Fibroblast of pulmonary artery (primary cell): ENCODE results near the gene TLX2.

Experiments
- DNase-seq: peaks from one replicate; pipeline ENCODE4 v3.0.0-alpha.2; 2010; ENCODE audit warnings: low read depth
- H3K4me3 ChIP-seq: replicated peaks from 2 replicates; pipeline ENCODE4 v1.5.1; 2011; ENCODE audit warnings: low read depth, mild to moderate bottlenecking, control low read depth, low read length, moderate library complexity
- TF ChIP-seq, protein P1 (sequence below): IDR thresholded peaks from 2 replicates; pipeline ENCODE4 v1.5.1; 2011; ENCODE audit warnings: mild to moderate bottlenecking, control low read depth, low read length, inconsistent platforms; ENCODE audit errors: missing control alignments

The TLX2 gene

DNA sequence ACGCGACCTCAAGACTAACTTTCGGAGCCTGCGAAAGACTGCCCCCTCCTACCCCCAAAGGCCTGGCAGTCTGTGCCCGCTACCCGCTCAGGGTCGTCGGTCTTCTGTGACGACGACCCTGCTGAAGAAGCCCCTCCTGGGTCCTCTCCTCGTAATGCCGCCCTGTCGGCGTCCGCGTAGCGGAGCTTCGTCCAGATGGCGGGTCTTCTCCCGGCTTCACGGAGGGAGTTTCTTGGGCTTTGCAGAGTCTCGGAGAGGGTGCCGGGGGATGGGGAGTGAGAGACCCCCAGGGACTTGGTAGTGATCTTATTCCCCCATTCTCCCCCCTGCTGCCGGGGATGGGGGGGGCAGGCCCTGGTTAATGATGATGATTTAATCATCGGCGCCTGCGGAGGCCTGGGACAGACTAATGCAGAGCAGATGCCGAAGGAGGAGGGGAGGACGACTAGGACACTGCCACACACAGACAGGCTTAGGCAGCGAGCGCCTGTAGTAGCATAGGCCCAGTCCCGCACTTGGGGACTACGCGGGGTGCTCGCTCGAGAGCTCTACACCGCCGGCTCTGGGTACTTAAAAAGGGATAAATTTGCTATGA lies 6.2 kb upstream of the TLX2 start:
- TF ChIP-seq, protein P1, sequence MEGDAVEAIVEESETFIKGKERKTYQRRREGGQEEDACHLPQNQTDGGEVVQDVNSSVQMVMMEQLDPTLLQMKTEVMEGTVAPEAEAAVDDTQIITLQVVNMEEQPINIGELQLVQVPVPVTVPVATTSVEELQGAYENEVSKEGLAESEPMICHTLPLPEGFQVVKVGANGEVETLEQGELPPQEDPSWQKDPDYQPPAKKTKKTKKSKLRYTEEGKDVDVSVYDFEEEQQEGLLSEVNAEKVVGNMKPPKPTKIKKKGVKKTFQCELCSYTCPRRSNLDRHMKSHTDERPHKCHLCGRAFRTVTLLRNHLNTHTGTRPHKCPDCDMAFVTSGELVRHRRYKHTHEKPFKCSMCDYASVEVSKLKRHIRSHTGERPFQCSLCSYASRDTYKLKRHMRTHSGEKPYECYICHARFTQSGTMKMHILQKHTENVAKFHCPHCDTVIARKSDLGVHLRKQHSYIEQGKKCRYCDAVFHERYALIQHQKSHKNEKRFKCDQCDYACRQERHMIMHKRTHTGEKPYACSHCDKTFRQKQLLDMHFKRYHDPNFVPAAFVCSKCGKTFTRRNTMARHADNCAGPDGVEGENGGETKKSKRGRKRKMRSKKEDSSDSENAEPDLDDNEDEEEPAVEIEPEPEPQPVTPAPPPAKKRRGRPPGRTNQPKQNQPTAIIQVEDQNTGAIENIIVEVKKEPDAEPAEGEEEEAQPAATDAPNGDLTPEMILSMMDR: no peak
- peak; percentile 29 for DNase-seq
- peak overlapping the region; percentile 95 for H3K4me3 ChIP-seq

DNA sequence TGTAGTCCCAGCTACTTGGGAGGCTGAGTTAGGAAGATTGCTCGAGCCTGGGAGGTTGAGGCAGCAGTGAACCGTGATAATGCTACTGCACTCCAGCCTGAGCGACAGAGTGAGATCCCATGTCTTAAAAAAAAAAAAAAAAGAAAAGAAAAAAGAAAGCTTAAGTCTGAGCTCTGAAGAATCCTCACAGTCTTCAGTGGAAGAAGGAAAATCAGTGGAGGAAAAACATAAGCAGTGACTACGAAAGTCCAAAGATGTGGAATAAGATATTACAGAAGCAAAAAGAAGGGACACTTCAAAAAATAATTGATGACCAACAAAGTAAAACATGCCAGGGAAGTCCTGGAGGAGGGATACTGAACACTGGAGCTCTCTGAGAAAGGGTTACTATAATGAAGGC lies 4.0 kb upstream of the TLX2 start:
- H3K4me3 ChIP-seq: no peak overlapping the region
- TF ChIP-seq, protein P1: no peak
- DNase-seq: no peak

DNA sequence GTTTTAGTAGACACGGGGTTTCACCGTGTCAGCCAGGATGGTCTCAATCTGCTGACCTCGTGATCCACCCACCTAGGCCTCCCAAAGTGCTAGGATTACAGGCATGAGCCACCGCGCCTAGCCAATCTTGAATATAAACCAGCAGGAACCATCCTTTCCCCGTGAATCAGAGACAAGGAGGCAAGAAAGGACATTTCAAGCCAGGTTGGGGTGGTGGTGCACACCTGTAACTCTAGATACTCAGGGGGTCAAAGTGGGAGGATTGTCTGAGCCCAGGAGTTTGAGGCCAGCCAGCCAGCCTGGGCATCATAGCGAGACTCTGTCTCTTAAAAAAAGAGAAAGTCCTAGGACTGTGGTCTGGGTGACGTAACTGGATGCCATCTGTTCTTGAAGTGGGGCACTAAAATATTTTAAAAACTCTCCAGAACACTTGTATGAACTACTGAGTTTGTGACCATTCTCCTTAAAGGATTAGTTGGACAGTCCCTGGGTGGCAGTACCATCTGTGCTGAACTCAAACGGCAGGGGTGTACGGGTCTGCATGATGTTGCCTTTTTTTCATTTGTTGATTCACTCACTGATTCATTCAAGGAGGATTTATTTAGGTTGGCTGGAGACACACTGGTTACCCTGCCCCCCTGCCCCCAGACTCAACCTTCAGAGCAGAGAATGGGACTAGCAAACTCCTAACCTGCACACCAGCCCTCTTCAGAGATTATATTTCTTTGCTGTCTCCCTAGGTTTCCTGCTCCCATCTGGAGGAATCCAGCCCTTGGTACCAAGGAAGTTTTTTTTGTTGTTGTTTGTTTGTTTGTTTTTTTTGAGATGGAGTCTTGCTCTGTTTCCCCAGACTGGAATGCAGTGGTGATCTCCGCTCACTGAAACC lies 2.9 kb upstream of the TLX2 start:
- H3K4me3 ChIP-seq: no peak overlapping the region
- no peak for DNase-seq
- TF ChIP-seq, protein P1: no peak

DNA sequence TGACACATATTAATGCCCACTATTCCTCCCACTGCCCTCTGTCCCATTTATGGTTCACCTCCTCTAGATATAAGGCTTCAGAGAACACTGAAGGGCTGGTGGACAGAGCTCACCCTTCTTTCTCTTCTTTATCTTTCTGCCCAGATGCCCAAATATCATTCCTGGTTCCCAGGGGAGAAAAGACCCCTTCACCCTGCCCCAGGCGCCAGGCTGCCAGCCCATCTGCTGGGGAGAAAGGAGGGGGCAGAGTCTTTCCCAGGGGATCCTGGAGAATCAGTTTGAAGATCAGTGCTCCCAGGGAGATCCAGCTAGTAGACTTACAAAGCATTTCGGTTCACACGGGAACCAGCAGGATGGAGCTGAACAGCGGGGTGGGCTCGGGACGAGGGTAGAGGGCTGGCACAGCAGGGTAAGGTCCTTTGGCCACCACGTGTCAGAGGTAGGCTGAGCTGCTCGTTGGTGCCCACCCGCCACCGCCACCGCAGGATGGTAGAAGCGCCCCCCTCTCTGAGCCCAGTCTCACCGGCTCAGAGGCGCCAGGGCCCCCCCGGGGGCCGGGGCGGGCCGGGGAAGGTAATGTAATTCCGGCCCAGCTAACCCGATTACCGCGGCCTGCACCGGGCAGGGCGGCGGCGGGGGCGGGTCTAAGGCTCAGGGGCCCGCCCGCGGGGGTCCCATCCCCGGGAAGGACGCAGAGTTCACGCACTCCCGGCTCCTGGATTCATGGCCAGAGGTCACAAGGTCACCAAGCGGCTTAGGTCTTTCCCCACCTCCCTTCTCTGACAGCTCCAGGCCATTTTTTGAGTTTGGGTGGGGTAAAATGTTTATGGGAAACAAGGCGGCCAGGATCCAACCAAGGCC lies 1.3 kb upstream of the TLX2 start:
- no peak for DNase-seq
- H3K4me3 ChIP-seq: no peak overlapping the region
- TF ChIP-seq, protein P1: no peak

DNA sequence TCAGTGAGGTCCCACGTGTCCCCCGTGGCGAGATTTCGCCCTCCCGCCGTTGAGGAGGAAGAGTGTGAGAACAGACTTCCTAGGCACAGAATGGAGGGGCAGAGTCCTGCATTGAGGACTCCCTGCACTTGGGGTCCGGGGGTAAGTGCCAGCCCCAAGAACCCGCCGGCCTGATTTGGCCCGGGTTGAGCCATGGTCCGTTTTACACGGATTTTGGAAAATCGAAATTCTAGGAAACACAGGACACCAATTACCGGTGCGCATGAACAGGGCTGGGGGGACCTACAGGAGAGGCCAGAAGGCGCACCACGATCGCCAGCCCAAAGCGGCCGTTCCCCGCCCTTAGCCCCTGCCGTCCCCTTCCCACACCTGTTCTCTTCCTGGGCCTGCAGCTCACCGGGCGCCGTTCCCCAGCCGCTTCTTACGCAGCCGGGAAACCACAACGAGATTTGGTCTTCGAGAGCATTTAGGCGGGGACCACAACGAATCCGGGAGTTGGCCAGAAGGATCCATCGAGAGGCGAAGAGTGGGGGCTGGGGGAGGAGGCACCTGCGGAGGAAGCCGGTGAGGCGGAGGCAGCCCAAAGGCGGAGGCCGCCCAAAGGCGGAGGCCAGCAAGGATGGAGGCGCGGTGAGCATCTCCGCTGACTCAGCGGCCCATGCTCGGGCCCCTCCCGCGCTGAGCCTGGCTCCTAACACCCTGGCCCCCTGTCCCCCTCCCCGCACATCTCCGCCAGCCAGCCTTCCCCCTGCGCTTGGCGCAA lies 464 bp upstream of the TLX2 start:
- TF ChIP-seq, protein P1: no peak
- no peak for DNase-seq
- H3K4me3 ChIP-seq: no peak overlapping the region

DNA sequence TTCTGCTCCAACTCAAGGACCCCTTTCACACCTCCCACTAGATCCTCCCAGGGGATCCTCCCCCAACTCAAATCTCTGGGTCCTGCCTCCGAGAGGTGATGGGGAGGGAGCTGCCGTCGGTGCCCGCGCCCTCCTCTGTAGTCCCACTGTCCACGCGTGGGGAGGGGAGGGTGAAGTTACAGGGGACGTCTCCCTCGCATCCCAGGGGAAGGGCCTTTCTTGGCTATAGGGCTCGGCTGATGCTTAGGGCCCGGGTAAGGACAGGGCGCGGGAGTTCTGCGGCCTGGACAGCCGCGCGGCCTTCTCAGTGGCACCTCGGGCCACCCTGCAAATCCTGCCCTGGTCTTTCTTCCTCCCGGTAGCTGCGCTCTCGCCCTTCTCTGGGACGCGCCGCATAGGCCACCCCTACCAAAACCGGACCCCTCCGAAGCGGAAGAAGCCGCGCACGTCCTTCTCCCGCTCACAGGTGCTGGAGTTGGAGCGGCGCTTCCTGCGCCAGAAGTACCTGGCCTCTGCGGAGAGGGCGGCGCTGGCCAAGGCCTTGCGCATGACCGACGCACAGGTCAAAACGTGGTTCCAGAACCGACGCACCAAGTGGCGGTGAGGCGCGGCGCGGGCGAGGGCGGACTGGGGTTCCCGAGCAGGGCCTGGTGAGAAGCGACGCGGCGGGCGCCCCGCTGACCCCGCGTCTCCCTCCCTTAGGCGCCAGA lies 1.2 kb downstream of the TLX2 start:
- H3K4me3 ChIP-seq: no peak overlapping the region
- DNase-seq: no peak
- TF ChIP-seq, protein P1: no peak
